ENCODE results near the gene FOXP1.

FOXP1 gene

GRCh38 chr3:71391361-71391760 is 192.2 kb downstream of the FOXP1 start:
- Histone ChIP-seq H3K4ac (ENCODE audit: low read depth, low read length) (no peak overlapping the region), H3K27me3 (ENCODE audit: insufficient read depth, low read length) (no peaks in the 10 kb centered on the region), H3K79me1 (ENCODE audit: low read length) (no peaks in the 10 kb centered on the region), H4K91ac (ENCODE audit: low read depth, low read length) (no peak overlapping the region), H3K79me2 (ENCODE audit: control insufficient read depth, insufficient read depth, low read length, poor library complexity) (peaks cover 2% of the 10 kb centered on the region), H3K4me1 (ENCODE audit: control insufficient read depth in 1 of 2, insufficient read depth in 2 of 2, low read length in 2 of 2) (no peaks in the 10 kb centered on the region), H2AK5ac (ENCODE audit: low read length) (no peak overlapping the region), H2BK120ac (ENCODE audit: insufficient read depth, low read length, poor library complexity) (no peak overlapping the region), H3K14ac (ENCODE audit: low read length) (no peak overlapping the region), H2AFZ (ENCODE audit: insufficient read depth, low read length, poor library complexity) (no peak overlapping the region), H2BK5ac (ENCODE audit: low read depth, low read length, poor library complexity) (no peak overlapping the region), H3K18ac (ENCODE audit: low read length) (no peak overlapping the region), H4K8ac (ENCODE audit: low read depth, low read length) (no peak overlapping the region), H3K4me3 (ENCODE audit: low read depth, low read length) (no peak overlapping the region), H3K9me3 (ENCODE audit: insufficient read depth, low read depth, low read length) (no peaks in the 10 kb centered on the region), H3K9ac (ENCODE audit: low read length) (no peak overlapping the region), H3K27ac (ENCODE audit: low read depth, low read length) (no peak overlapping the region), H2BK12ac (ENCODE audit: low read length) (no peak overlapping the region), H3K23ac (ENCODE audit: low read length) (no peak overlapping the region), H3K36me3 (ENCODE audit: control insufficient read depth in 1 of 2, insufficient read depth in 2 of 2, low read length in 2 of 2) (no peaks in the 10 kb centered on the region), H4K12ac (ENCODE audit: low read depth, low read length) (no peak overlapping the region), H3K4me2 (ENCODE audit: low read length) (no peak overlapping the region)
- WGBS (ENCODE audit: extremely low coverage, insufficient coverage, insufficient read length), result no CpG with 5 or more reads among the region's 7 CpGs
- no peak for DNase-seq

- Histone ChIP-seq H4K8ac (ENCODE audit: low read depth, low read length) (no peak overlapping the region), H2AFZ (ENCODE audit: insufficient read depth, low read length, poor library complexity) (no peak overlapping the region), H3K79me1 (ENCODE audit: low read length) (no peaks in the 10 kb centered on the region), H3K27ac (ENCODE audit: low read depth, low read length) (no peak overlapping the region), H3K27me3 (ENCODE audit: insufficient read depth, low read length) (no peaks in the 10 kb centered on the region), H4K12ac (ENCODE audit: low read depth, low read length) (no peak overlapping the region), H2BK120ac (ENCODE audit: insufficient read depth, low read length, poor library complexity) (no peak overlapping the region), H2BK12ac (ENCODE audit: low read length) (no peak overlapping the region), H3K14ac (ENCODE audit: low read length) (no peak overlapping the region), H3K79me2 (ENCODE audit: control insufficient read depth, insufficient read depth, low read length, poor library complexity) (no peaks in the 10 kb centered on the region), H2AK5ac (ENCODE audit: low read length) (no peak overlapping the region), H3K23ac (ENCODE audit: low read length) (no peak overlapping the region), H2BK5ac (ENCODE audit: low read depth, low read length, poor library complexity) (no peak overlapping the region), H3K4me1 (ENCODE audit: control insufficient read depth in 1 of 2, insufficient read depth in 2 of 2, low read length in 2 of 2) (no peaks in the 10 kb centered on the region), H3K4me2 (ENCODE audit: low read length) (no peak overlapping the region), H3K9me3 (ENCODE audit: insufficient read depth, low read depth, low read length) (no peaks in the 10 kb centered on the region), H4K91ac (ENCODE audit: low read depth, low read length) (no peak overlapping the region), H3K4ac (ENCODE audit: low read depth, low read length) (no peak overlapping the region), H3K18ac (ENCODE audit: low read length) (no peak overlapping the region), H3K36me3 (ENCODE audit: control insufficient read depth in 1 of 2, insufficient read depth in 2 of 2, low read length in 2 of 2) (no peaks in the 10 kb centered on the region), H3K9ac (ENCODE audit: low read length) (no peak overlapping the region), H3K4me3 (ENCODE audit: low read depth, low read length) (no peak overlapping the region)
- peak in 1 of 2 donors; percentile 3 for DNase-seq
- no CpG with 5 or more reads among the region's 9 CpGs for WGBS (ENCODE audit: extremely low coverage, insufficient coverage, insufficient read length)
Measured at GRCh38 chr3:71389911-71390573, 193.5 kb downstream of the FOXP1 start.

- no peak overlapping the region for H3K27ac ChIP-seq (ENCODE audit: low read depth, low read length)
- H3K23ac ChIP-seq (ENCODE audit: low read length), result no peak overlapping the region
- no peaks in the 10 kb centered on the region for H3K27me3 ChIP-seq (ENCODE audit: insufficient read depth, low read length)
Measured at GRCh38 chr3:71389191-71389590, 194.3 kb downstream of the FOXP1 start.

GRCh38 chr3:71388535-71389120 is 194.9 kb downstream of the FOXP1 start:
- no peaks in the 10 kb centered on the region for H3K36me3 ChIP-seq (ENCODE audit: control insufficient read depth in 1 of 2, insufficient read depth in 2 of 2, low read length in 2 of 2)
- no peaks in the 10 kb centered on the region for H3K9me3 ChIP-seq (ENCODE audit: insufficient read depth, low read depth, low read length)
- H3K23ac ChIP-seq (ENCODE audit: low read length), result no peak overlapping the region
- no peak overlapping the region for H2AFZ ChIP-seq (ENCODE audit: insufficient read depth, low read length, poor library complexity)
- H3K4me1 ChIP-seq (ENCODE audit: control insufficient read depth in 1 of 2, insufficient read depth in 2 of 2, low read length in 2 of 2), result no peaks in the 10 kb centered on the region
- H3K27ac ChIP-seq (ENCODE audit: low read depth, low read length), result no peak overlapping the region
- no peak overlapping the region for H2BK5ac ChIP-seq (ENCODE audit: low read depth, low read length, poor library complexity)
- no CpG with 5 or more reads among the region's 6 CpGs for WGBS (ENCODE audit: extremely low coverage, insufficient coverage, insufficient read length)
- H3K4ac ChIP-seq (ENCODE audit: low read depth, low read length), result no peak overlapping the region
- no peak overlapping the region for H4K12ac ChIP-seq (ENCODE audit: low read depth, low read length)
- no peak overlapping the region for H2BK12ac ChIP-seq (ENCODE audit: low read length)
- no peak overlapping the region for H3K4me3 ChIP-seq (ENCODE audit: low read depth, low read length)
- no peak overlapping the region for H3K14ac ChIP-seq (ENCODE audit: low read length)
- H3K4me2 ChIP-seq (ENCODE audit: low read length), result no peak overlapping the region
- no peaks in the 10 kb centered on the region for H3K27me3 ChIP-seq (ENCODE audit: insufficient read depth, low read length)
- no peak overlapping the region for H4K91ac ChIP-seq (ENCODE audit: low read depth, low read length)
- H3K79me2 ChIP-seq (ENCODE audit: control insufficient read depth, insufficient read depth, low read length, poor library complexity), result no peaks in the 10 kb centered on the region
- no peak overlapping the region for H3K9ac ChIP-seq (ENCODE audit: low read length)
- H4K8ac ChIP-seq (ENCODE audit: low read depth, low read length), result no peak overlapping the region
- no peak overlapping the region for H2BK120ac ChIP-seq (ENCODE audit: insufficient read depth, low read length, poor library complexity)
- H3K18ac ChIP-seq (ENCODE audit: low read length), result no peak overlapping the region
- no peak overlapping the region for H2AK5ac ChIP-seq (ENCODE audit: low read length)
- no peaks in the 10 kb centered on the region for H3K79me1 ChIP-seq (ENCODE audit: low read length)
- no peak for DNase-seq

More at GRCh38 chr3:71389191-71389590, 194.3 kb downstream of the FOXP1 start:
- H3K4ac ChIP-seq (ENCODE audit: low read depth, low read length), result no peak overlapping the region
- no CpG with 5 or more reads among the region's 10 CpGs for WGBS (ENCODE audit: extremely low coverage, insufficient coverage, insufficient read length)
- no peak overlapping the region for H3K4me2 ChIP-seq (ENCODE audit: low read length)
- no peak overlapping the region for H2BK120ac ChIP-seq (ENCODE audit: insufficient read depth, low read length, poor library complexity)
- no peak overlapping the region for H4K8ac ChIP-seq (ENCODE audit: low read depth, low read length)
- H3K36me3 ChIP-seq (ENCODE audit: control insufficient read depth in 1 of 2, insufficient read depth in 2 of 2, low read length in 2 of 2), result no peaks in the 10 kb centered on the region
- no peak overlapping the region for H2BK12ac ChIP-seq (ENCODE audit: low read length)
- H2AFZ ChIP-seq (ENCODE audit: insufficient read depth, low read length, poor library complexity), result no peak overlapping the region
- H3K18ac ChIP-seq (ENCODE audit: low read length), result no peak overlapping the region
- H3K79me1 ChIP-seq (ENCODE audit: low read length), result no peaks in the 10 kb centered on the region
- H3K9ac ChIP-seq (ENCODE audit: low read length), result no peak overlapping the region
- H3K4me1 ChIP-seq (ENCODE audit: control insufficient read depth in 1 of 2, insufficient read depth in 2 of 2, low read length in 2 of 2), result no peaks in the 10 kb centered on the region
- H4K12ac ChIP-seq (ENCODE audit: low read depth, low read length), result no peak overlapping the region
- no peak overlapping the region for H2BK5ac ChIP-seq (ENCODE audit: low read depth, low read length, poor library complexity)
- H3K9me3 ChIP-seq (ENCODE audit: insufficient read depth, low read depth, low read length), result no peaks in the 10 kb centered on the region
- H2AK5ac ChIP-seq (ENCODE audit: low read length), result no peak overlapping the region
- no peak overlapping the region for H3K14ac ChIP-seq (ENCODE audit: low read length)
- no peak for DNase-seq
- H4K91ac ChIP-seq (ENCODE audit: low read depth, low read length), result no peak overlapping the region
- no peaks in the 10 kb centered on the region for H3K79me2 ChIP-seq (ENCODE audit: control insufficient read depth, insufficient read depth, low read length, poor library complexity)
- no peak overlapping the region for H3K4me3 ChIP-seq (ENCODE audit: low read depth, low read length)

Data from trophoblast cell (in vitro differentiated cells and primary cell).